Kidney (tissue), 14 donors: ENCODE data around the gene FGGY. TPM values are rescaled to one million over a fixed set of nuclear protein-coding genes. Genes with fewer than 3 reads are reported as not detected.

Experiments used
- DNase-seq, 5 donors: peaks; one replicate each; pipeline ENCODE4 v3.0.0-alpha.2; 2013 to 2020
- FAIRE-seq: peaks from 2 replicates; lab custom pipeline; 2012; peaks lifted over from hg19 to GRCh38; lab: Jason Lieb, UNC
- H3K27ac ChIP-seq, 2 donors: one replicate each; pipeline ENCODE4 v1.7.0; 2013; ENCODE audit warnings: low read depth in 2 of 2, low read length in 2 of 2, inconsistent platforms in 1 of 2
- H3K27me3 ChIP-seq: one replicate; pipeline ENCODE4 v1.7.1; 2013; ENCODE audit warnings: low read length, inconsistent platforms; ENCODE audit not compliant: control insufficient read depth, insufficient read depth
- H3K36me3 ChIP-seq, 3 donors: one replicate each; pipeline versions ENCODE4 v1.7.0 to v1.7.1; 2013; ENCODE audit warnings: low read length in 3 of 3, control low read depth in 1 of 3, inconsistent platforms in 1 of 3; ENCODE audit not compliant: insufficient read depth in 3 of 3, control insufficient read depth in 2 of 3
- H3K4me1 ChIP-seq, 3 donors: one replicate each; pipeline versions ENCODE4 v1.7.0 to v1.7.1; 2013; ENCODE audit warnings: low read length in 3 of 3, inconsistent platforms in 1 of 3, low read depth in 1 of 3; ENCODE audit not compliant: control insufficient read depth in 2 of 3, insufficient read depth in 2 of 3
- H3K4me3 ChIP-seq, 3 donors: one replicate each; pipeline versions ENCODE4 v1.7.0 to v1.8.1; 2013; ENCODE audit warnings: low read length in 3 of 3, control low read depth in 1 of 3, inconsistent platforms in 1 of 3
- H3K9ac ChIP-seq, 3 donors: one replicate each; pipeline versions ENCODE4 v1.7.0 to v1.7.1; 2013; ENCODE audit warnings: low read length in 3 of 3, control low read depth in 1 of 3, inconsistent platforms in 1 of 3
- H3K9me3 ChIP-seq, 3 donors: one replicate each; pipeline versions ENCODE4 v1.7.0 to v1.7.1; 2013; ENCODE audit warnings: low read length in 3 of 3, control low read depth in 1 of 3, inconsistent platforms in 1 of 3; ENCODE audit not compliant: control insufficient read depth in 2 of 3, insufficient read depth in 1 of 3
- CTCF ChIP-seq: IDR thresholded peaks from 3 replicates; pipeline ENCODE4 v1.5.1; 2012; ENCODE audit warnings: mild to moderate bottlenecking, moderate library complexity, borderline replicate concordance; ENCODE audit not compliant: insufficient read depth; ENCODE audit errors: extremely low read depth
- intact Hi-C: fragments of 100-400 bp; cut with DNase I; formaldehyde crosslinking; loops from one replicate; pipeline ENCODE4 v1.11.1; 2022
- polyA plus RNA-seq: library from polyadenylated mRNA; stranded (reverse); fragments of 350-450 nt; fragmentation: Illumina TruSeq; extraction: RNeasy Lipid Tissue Mini Kit (QIAGEN cat#74804); gene quantifications from one replicate; pipeline ENCODE4 v1.2.3, GENCODE V29; 2014; ENCODE audit warnings: low read depth, low replicate concordance; ENCODE audit not compliant: insufficient read depth
- total RNA-seq: library from RNA; stranded (reverse); fragmentation: NEBNext Ultra II Directional; extraction: Animal tissue kit (Norgen Biotek cat#: 25700); gene quantifications from one replicate; pipeline ENCODE4 v1.2.1, GENCODE V29; 2021
- donor health status: control.
- donor health status: control.
- donor health status: control.
- donor health status: control.
- donor health status: control.
- donor health status: DM: yes; HTN: yes; CAD: no.
- donor health status: Normal renal cell carcinoma (clear cell type).

The FGGY gene
- total and polyA plus RNA-seq, 2 donors from 2014 or later, result 11.2 to 31.0 TPM

- Histone ChIP-seq H3K36me3 (no peaks in the 10 kb centered on the region), H3K27ac (peak overlapping the region; percentile 40 to 77), H3K4me3 (no peak overlapping the region), H3K9ac (no peak overlapping the region), H3K4me1 (peaks cover 0 to 14% (median 3%) of the 10 kb centered on the region in 3 donors), H3K27me3 (no peaks in the 10 kb centered on the region), H3K9me3 (no peaks in the 10 kb centered on the region)
- DNase-seq, result peak in 3 of 5 donors; percentile 43 to 84 (median 67)
- FAIRE-seq, result peak; percentile 88
- intact Hi-C loops, result no loop called here
- no peak for TF ChIP-seq CTCF
These were observed 126.2 kb downstream of the FGGY start for GRCh38 chr1:59422921-59423575.

- Histone ChIP-seq H3K9me3 (no peaks in the 10 kb centered on the region), H3K36me3 (no peaks in the 10 kb centered on the region), H3K9ac (no peak overlapping the region), H3K27ac (no peak overlapping the region), H3K4me3 (no peak overlapping the region), H3K27me3 (no peaks in the 10 kb centered on the region), H3K4me1 (peaks cover 0 to 27% (median 3%) of the 10 kb centered on the region in 3 donors)
- intact Hi-C loops, result no loop called here
- TF ChIP-seq CTCF, result no peak
- no peak for FAIRE-seq
- DNase-seq, result peak in 3 of 5 donors; percentile 33 to 69 (median 58)
These were observed 130.3 kb downstream of the FGGY start for GRCh38 chr1:59427155-59427554.

- no peak overlapping the region for H3K4me3 ChIP-seq
- no peaks in the 10 kb centered on the region for H3K27me3 ChIP-seq
- H3K36me3 ChIP-seq, result no peaks in the 10 kb centered on the region
- TF ChIP-seq CTCF, result no peak
- H3K9me3 ChIP-seq, result no peaks in the 10 kb centered on the region
- no peak overlapping the region for H3K27ac ChIP-seq
- DNase-seq (no peak), FAIRE-seq (no peak)
- peaks cover under 1 to 23% (median 2%) of the 10 kb centered on the region in 3 donors for H3K4me1 ChIP-seq
- no peak overlapping the region for H3K9ac ChIP-seq
- intact Hi-C loops, result no loop called here
These were observed 130.9 kb downstream of the FGGY start for GRCh38 chr1:59427784-59428183.

GRCh38 chr1:59428828-59429227 is 131.9 kb downstream of the FGGY start:
- H3K9ac ChIP-seq, result no peak overlapping the region
- intact Hi-C loops, result no loop called here

More at GRCh38 chr1:59428828-59429227, 131.9 kb downstream of the FGGY start:
- Histone ChIP-seq H3K4me1 (peaks cover 2 to 22% (median 6%) of the 10 kb centered on the region in 3 donors), H3K9me3 (no peaks in the 10 kb centered on the region), H3K27me3 (no peaks in the 10 kb centered on the region), H3K36me3 (no peaks in the 10 kb centered on the region), H3K4me3 (no peak overlapping the region), H3K27ac (no peak overlapping the region)
- DNase-seq, result no peak
- TF ChIP-seq CTCF, result no peak
- FAIRE-seq, result no peak
